Testis (tissue), 3 donors: Measurements from ENCODE around the gene PPP1R12B. TPM values are rescaled to one million over a fixed set of nuclear protein-coding genes. Genes with fewer than 3 reads are reported as not detected.

Experiments used
- DNase-seq: peaks from one replicate; pipeline ENCODE4 v3.0.0-alpha.2; 2019
- H3K27ac ChIP-seq, 2 donors: fragments of 200-600 bp; sonication (generic); one replicate each; pipeline ENCODE4 v1.5.1; 2019
- H3K27me3 ChIP-seq: fragments of 200-600 bp; sonication (generic); one replicate; pipeline ENCODE4 v1.5.1; 2019
- H3K36me3 ChIP-seq: fragments of 200-600 bp; sonication (generic); one replicate; pipeline ENCODE4 v1.5.1; 2017; ENCODE audit warnings: low read depth; ENCODE audit errors: missing control alignments
- H3K4me1 ChIP-seq: fragments of 200-600 bp; sonication (generic); one replicate; pipeline ENCODE4 v1.5.1; 2019
- H3K4me3 ChIP-seq, 2 donors: fragments of 200-600 bp; sonication (generic); one replicate each; pipeline ENCODE4 v1.5.1; 2017 to 2019
- H3K9me3 ChIP-seq: fragments of 200-600 bp; sonication (generic); one replicate; pipeline ENCODE4 v1.5.1; 2017
- CTCF ChIP-seq, 3 experiments: fragments of 450-650 bp in 2 of 3; fragments of 200-600 bp in 1 of 3; sonication (generic) in 1 of 3; IDR thresholded peaks; one replicate each; pipeline ENCODE4 v1.5.1; 2016 to 2019; ENCODE audit warnings: antibody characterized with exemption in 3 of 3, mild to moderate bottlenecking in 2 of 3, moderate library complexity in 1 of 3
- POLR2A ChIP-seq: fragments of 450-650 bp; IDR thresholded peaks from one replicate; pipeline ENCODE4 v1.6.1; 2017; ENCODE audit warnings: antibody characterized with exemption, mild to moderate bottlenecking, moderate library complexity
- WGBS, 2 donors: methylation state at CpG; one replicate each; pipeline ENCODE4 v1.1.5; 2018; 5-methylcytosine and 5-hydroxymethylcytosine counted together
- intact Hi-C: fragments of 100-400 bp; cut with DNase I; formaldehyde crosslinking; loops from one replicate; pipeline ENCODE4 v1.15.1; 2023; ENCODE audit warnings: low total_unique reads
- polyA plus RNA-seq: library from polyadenylated mRNA; stranded (reverse); fragments of 350-450 nt; fragmentation: Illumina TruSeq; extraction: RNeasy Lipid Tissue Mini Kit (QIAGEN cat#74804); gene quantifications from one replicate; pipeline ENCODE4 v1.2.3, GENCODE V29; 2014; ENCODE audit warnings: low read depth, low replicate concordance; ENCODE audit not compliant: insufficient read depth
- total RNA-seq, 2 donors: library from RNA; depleted of rRNA; stranded (reverse); fragments of >200 nt; gene quantifications; one replicate each; pipeline ENCODE4 v1.2.3, GENCODE V29; 2016

Gene PPP1R12B
- total and polyA plus RNA-seq, 3 donors from 2014 or later, result 32.6 to 61.2 (median 54.6) TPM

- 58 to 62% methylated on average over 4 of the region's 4 CpGs for WGBS, 2 donors
- TF ChIP-seq CTCF (IDR thresholded peaks at IDR 0.05) (no peak), POLR2A (no peak)
- Histone ChIP-seq H3K27ac (peak overlapping the region in 1 of 2 donors; percentile 28), H3K36me3 (no peaks in the 10 kb centered on the region), H3K9me3 (no peaks in the 10 kb centered on the region), H3K4me3 (no peak overlapping the region), H3K27me3 (no peaks in the 10 kb centered on the region), H3K4me1 (peaks cover 10% of the 10 kb centered on the region)
- DNase-seq, result no peak
- intact Hi-C loops, result no loop called here
These were observed 220.3 kb downstream of the PPP1R12B start for GRCh38 chr1:202568826-202569225.

GRCh38 chr1:202569393-202570322, 221.2 kb downstream of the PPP1R12B start:
- Histone ChIP-seq H3K4me3 (no peak overlapping the region), H3K9me3 (no peaks in the 10 kb centered on the region), H3K4me1 (peaks cover 10% of the 10 kb centered on the region), H3K27ac (no peak overlapping the region), H3K27me3 (no peaks in the 10 kb centered on the region), H3K36me3 (no peaks in the 10 kb centered on the region)
- DNase-seq, result no peak
- intact Hi-C loops, result no loop called here
- TF ChIP-seq CTCF (IDR thresholded peaks at IDR 0.05) (no peak), POLR2A (no peak)

GRCh38 chr1:202571719-202572339, 223.3 kb downstream of the PPP1R12B start:
- intact Hi-C loops, result no loop called here
- H3K36me3 ChIP-seq, result no peaks in the 10 kb centered on the region
- H3K27ac ChIP-seq, result no peak overlapping the region
- H3K27me3 ChIP-seq, result no peaks in the 10 kb centered on the region
- DNase-seq, result no peak
- TF ChIP-seq POLR2A (no peak), CTCF (IDR thresholded peaks at IDR 0.05) (peak; percentile 59 to 65 (median 62))
- H3K9me3 ChIP-seq, result no peaks in the 10 kb centered on the region
- H3K4me1 ChIP-seq, result peaks cover 6% of the 10 kb centered on the region
- no peak overlapping the region for H3K4me3 ChIP-seq
- WGBS, 2 donors, result 73 to 75% methylated on average over 3 of the region's 3 CpGs

GRCh38 chr1:202572867-202573266, 224.4 kb downstream of the PPP1R12B start:
- peaks cover 6% of the 10 kb centered on the region for H3K4me1 ChIP-seq
- H3K27me3 ChIP-seq, result no peaks in the 10 kb centered on the region
- DNase-seq, result no peak
- TF ChIP-seq CTCF (IDR thresholded peaks at IDR 0.05) (no peak), POLR2A (no peak)
- intact Hi-C loops, result no loop called here
- WGBS, 2 donors, result 91 to 100% methylated on average over 1 of the region's 1 CpG
- no peak overlapping the region for H3K27ac ChIP-seq
- no peaks in the 10 kb centered on the region for H3K36me3 ChIP-seq
- H3K9me3 ChIP-seq, result no peaks in the 10 kb centered on the region
- no peak overlapping the region for H3K4me3 ChIP-seq
